ENCODE data around the gene TSPEAR.

Gene TSPEAR

GRCh38 chr21:44478124-44478800, 233.1 kb downstream of the TSPEAR start:
- DNase-seq: no peak

- DNase-seq: no peak
These were observed 233.7 kb downstream of the TSPEAR start for GRCh38 chr21:44477712-44478111.

- no peak for DNase-seq
These were observed 234.2 kb downstream of the TSPEAR start for GRCh38 chr21:44477131-44477530.

DNA sequence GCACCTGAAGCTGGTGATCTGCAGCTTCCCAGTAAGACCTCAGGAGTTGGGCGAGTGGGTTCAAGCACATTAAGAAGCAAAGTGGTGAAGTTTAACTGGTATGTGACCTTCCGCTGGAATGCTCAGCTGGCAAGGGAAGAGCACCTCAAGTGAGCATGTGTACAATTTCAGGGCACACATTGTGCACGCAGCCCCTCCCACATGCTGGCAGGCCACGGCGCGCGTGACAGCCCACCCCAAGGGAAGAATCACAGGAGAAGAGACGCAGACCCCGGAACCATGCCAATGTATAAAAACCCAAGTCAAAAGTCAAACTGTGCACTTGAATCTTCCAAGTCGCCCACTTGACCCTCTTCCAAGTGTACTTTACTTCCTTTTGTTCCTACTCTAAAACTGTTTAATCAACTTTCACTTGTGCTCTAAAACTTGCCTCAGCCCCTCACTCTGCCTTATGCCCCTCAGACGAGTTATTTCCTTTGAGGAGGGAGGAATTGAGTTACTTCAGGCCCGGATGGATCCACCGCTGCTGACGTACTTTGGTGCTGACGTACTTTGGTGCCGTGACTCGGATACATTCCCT, 236.0 kb downstream of the TSPEAR start:
- no peak for DNase-seq

GRCh38 chr21:44473915-44474555, 237.3 kb downstream of the TSPEAR start:
- no peak for DNase-seq

- DNase-seq: no peak
These were observed 239.4 kb downstream of the TSPEAR start for GRCh38 chr21:44471996-44472395.

GRCh38 chr21:44471341-44471740, 240.0 kb downstream of the TSPEAR start:
- no peak for DNase-seq

GRCh38 chr21:44467859-44468195, 243.5 kb downstream of the TSPEAR start:
- DNase-seq: no peak

GRCh38 chr21:44466996-44467858, 244.1 kb downstream of the TSPEAR start:
- no peak for DNase-seq

DNA sequence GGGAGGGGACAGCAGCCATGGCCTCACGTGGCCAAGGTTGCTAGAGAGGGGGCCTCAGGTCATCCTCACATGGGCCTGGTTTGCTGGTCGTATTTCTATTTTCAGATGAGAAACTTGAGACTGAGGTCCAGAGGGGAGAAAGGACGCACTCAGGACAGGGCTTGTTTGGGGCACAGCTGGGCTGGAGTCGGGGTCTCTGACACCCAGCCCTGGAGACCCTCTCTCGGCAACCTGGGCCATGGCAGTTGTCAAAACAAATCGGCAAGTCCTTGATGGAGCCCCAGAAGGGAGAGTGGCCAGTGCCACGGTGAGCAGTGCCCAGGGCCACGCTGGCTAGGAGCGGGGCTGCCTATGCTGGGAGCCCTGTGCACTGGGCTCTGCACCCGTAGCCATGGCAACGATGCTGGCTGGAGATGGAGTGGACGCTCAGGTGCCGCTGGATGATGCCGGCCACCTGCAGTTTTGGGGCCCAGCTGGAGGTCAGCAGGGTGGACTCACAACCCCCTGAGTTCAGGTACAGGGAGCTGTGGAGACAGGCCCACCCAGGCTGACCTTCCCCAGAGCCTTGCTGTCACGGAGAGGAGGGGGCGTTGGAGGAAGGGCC, 244.9 kb downstream of the TSPEAR start:
- DNase-seq: no peak

DNA sequence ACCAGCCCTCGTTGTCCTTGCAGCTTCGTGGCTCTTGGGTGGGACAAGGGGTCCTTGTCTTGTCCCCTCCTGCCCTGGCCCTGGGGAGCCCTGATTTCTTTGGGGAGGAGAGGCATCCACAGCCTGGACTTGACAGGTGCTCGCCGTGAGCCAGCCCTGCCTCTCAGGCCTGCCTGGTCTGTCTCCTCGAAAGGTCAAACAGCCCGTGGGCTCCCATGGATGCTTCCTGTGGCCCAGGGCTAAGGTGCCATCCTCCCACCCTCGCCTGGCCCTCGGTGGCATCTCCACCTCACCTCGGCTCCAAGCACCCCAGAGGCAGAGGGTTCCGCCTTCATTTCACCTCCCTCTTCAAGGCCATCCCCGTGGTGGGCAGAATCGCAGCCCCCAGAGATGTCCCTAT, 247.0 kb downstream of the TSPEAR start:
- no peak for DNase-seq

DNA sequence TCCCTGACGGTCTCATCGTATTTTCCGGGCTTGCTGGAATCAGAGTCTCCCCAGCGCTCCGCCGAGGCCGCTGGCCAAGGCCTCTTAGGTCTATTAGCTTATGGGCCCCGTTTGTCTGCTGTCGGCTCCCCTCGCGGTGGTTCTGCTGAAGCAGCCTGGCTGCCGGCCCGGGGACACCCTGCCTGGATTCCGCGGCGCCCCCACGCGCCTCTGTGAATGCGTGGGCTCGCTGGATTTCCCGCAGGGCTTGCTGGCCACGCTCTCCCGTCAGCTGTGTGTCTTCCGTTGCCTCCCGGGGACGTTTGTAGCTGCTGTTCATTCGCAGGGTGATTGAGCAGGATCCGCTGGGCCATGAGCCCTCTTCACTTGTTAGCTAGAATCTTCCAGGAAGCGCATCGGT, 247.6 kb downstream of the TSPEAR start:
- no peak for DNase-seq

DNA sequence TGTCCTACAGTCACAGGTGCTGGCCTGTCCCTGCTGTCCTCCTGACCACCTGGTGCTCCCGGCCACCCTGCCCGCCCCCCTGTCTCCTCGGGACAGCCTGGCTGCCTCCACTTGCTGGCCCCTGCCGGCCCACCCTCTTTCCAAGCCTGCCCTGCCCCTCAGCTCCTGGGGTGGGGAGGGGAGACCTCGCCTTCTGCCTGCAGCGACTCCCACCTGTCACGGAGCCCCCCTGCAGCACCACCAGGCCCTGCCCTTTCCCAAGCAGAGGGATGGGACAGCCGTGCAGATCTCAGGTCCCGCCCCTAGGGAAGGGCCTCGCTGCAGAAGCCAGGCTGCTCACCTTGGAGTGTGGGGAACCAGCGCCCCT, 248.6 kb downstream of the TSPEAR start:
- no peak for DNase-seq

DNA sequence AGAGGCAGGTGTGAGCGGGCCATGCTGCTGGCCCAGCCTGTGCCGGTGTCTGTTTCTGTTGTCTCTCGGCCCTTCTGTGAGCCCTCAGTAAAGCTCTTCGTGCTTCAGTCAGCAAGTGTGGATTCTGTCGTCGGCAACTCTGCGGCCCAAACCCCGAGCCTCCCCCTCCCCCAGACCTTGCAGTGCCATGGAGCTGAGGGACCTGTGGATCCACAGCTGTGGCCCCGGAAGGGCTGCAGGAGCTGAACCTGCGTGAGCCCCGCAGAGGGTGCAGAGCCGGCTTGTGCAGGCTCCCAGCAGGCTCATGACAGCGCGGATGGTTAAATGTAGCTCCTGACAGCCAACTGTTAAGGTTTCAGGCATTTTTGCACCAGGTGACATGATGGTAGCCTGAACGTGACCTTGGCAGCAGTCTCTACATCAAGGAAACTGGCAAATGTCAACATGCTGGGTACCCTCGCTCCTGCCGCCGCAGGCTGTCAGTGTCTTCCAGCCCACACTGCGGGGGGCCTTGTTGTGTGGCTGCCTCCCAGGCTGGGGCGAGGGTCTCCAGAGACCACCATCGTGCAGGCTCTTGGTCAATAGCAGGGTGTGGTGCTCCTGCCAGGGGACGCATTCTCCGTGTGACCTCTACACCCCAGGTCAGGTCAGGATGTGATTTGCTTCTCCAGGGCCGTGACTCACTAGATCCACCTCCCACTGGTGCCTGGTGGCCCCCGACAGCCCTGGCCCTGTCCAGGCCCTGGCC, 249.1 kb downstream of the TSPEAR start:
- no peak for DNase-seq

DNA sequence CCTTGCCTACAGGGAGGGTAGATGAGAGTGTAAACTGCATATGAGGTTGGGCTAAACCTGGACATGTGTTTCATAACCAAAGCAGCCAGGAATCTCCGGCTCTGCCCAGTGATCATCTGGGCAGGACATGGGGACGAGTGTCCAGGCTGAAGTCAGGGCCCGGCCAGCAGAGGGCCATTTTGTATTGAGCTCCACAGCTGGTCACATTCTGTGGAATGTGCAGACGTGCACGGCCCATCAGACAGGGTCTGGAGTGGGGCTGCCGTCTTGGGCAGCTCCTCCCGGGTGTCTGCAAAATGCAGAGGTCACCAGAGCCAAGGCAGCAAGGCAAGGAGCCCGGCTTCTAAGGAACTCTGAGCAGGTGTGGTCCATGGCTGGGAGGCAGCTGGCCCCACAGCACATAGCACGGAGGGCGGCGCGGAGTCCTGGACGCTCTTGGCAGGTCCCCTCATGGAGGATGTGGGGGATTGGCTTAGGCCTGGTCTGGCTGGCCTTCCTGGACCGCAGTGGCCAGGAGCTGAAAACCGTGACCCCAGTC, 249.8 kb downstream of the TSPEAR start:
- no peak for DNase-seq

GRCh38 chr21:44461005-44461404, 250.4 kb downstream of the TSPEAR start:
- DNase-seq: no peak

GRCh38 chr21:44460441-44460755, 251.0 kb downstream of the TSPEAR start:
- DNase-seq: no peak

DNA sequence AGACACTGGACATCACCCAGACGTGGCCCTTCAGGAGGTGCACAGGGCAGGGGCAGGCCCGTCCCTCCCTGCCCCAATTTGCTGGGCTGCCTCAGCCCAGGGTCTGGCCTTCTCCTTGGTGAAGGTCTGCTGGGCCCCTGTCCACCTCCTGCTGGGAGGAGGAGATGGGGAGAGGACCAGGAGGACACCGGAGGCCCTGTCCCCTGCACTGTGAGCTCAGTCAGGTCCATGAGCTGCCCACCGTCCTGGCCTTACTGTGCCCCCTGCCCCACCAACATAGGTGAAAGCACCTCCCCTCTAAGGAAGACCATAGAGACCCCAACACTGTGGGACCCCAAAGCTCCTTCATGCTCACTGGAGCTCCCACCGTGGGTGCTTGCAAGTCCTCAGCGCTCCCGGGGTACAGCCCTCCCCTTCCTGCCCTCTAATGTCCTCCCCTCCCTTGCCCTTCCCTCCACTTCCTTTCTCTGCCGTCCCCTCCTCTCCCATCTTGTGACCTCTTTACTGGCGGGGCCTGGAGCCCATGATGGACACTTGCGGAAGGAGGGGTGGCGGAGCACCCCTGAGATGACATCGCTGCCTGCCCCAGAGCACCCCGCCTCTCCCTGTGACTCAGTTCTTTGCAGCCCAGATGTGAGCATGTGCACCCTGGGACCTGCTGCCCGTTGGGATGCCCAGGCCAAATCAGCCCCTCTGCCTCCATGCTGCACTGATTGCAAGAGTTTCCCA, 251.5 kb downstream of the TSPEAR start:
- DNase-seq: no peak

GRCh38 chr21:44458971-44459711, 252.2 kb downstream of the TSPEAR start:
- no peak for DNase-seq

DNA sequence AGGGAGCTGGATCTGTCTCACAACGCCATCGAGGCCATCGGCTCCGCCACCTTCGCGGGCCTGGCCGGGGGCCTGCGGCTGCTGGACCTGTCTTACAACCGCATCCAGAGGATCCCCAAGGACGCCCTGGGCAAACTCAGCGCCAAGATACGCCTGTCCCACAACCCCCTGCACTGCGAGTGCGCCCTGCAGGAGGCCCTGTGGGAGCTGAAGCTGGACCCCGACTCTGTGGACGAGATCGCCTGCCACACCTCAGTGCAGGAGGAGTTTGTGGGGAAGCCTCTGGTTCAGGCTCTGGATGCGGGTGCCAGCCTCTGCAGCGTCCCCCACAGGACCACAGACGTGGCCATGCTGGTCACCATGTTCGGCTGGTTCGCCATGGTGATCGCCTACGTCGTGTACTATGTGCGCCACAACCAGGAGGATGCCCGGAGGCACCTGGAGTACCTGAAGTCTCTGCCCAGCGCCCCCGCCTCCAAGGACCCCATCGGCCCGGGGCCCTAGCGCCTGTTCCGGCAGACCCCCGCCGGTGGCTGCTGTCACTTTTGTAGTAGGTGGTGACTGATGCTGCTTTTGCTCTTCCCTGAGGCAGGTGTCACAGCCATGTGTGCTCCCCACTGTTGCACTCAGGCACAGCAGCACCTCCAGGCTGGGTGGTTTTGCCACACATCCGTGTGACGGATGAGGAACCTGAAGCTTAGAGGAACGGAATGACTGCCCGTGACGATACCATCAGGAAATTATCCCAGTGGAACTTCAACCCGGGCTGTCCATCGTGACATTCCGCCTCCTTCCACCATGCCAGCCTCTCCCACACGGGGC, 254.2 kb downstream of the TSPEAR start:
- DNase-seq: no peak
